Kidney (tissue), 14 donors: ENCODE data around the gene CDK8. TPM values are rescaled to one million over a fixed set of nuclear protein-coding genes. Genes with fewer than 3 reads are reported as not detected.
A peak's percentile ranks its signal among the peaks of the same experiment; 100 is the strongest.
"Not testable (repeated sequence)": the region's sequence is repeated elsewhere in the genome, so short reads cannot be mapped to it uniquely, and the experiment has no call there.

Experiments used
- DNase-seq, 5 donors: peaks; one replicate each; pipeline ENCODE4 v3.0.0-alpha.2; 2013 to 2020
- FAIRE-seq: peaks from 2 replicates; lab custom pipeline; 2012; peaks lifted over from hg19 to GRCh38; lab: Jason Lieb, UNC
- H3K27ac ChIP-seq, 2 donors: one replicate each; pipeline ENCODE4 v1.7.0; 2013; ENCODE audit warnings: low read depth in 2 of 2, low read length in 2 of 2, inconsistent platforms in 1 of 2
- H3K27me3 ChIP-seq: one replicate; pipeline ENCODE4 v1.7.1; 2013; ENCODE audit warnings: low read length, inconsistent platforms; ENCODE audit not compliant: control insufficient read depth, insufficient read depth
- H3K36me3 ChIP-seq, 3 donors: one replicate each; pipeline versions ENCODE4 v1.7.0 to v1.7.1; 2013; ENCODE audit warnings: low read length in 3 of 3, control low read depth in 1 of 3, inconsistent platforms in 1 of 3; ENCODE audit not compliant: insufficient read depth in 3 of 3, control insufficient read depth in 2 of 3
- H3K4me1 ChIP-seq, 3 donors: one replicate each; pipeline versions ENCODE4 v1.7.0 to v1.7.1; 2013; ENCODE audit warnings: low read length in 3 of 3, inconsistent platforms in 1 of 3, low read depth in 1 of 3; ENCODE audit not compliant: control insufficient read depth in 2 of 3, insufficient read depth in 2 of 3
- H3K4me3 ChIP-seq, 3 donors: one replicate each; pipeline versions ENCODE4 v1.7.0 to v1.8.1; 2013; ENCODE audit warnings: low read length in 3 of 3, control low read depth in 1 of 3, inconsistent platforms in 1 of 3
- H3K9ac ChIP-seq, 3 donors: one replicate each; pipeline versions ENCODE4 v1.7.0 to v1.7.1; 2013; ENCODE audit warnings: low read length in 3 of 3, control low read depth in 1 of 3, inconsistent platforms in 1 of 3
- H3K9me3 ChIP-seq, 3 donors: one replicate each; pipeline versions ENCODE4 v1.7.0 to v1.7.1; 2013; ENCODE audit warnings: low read length in 3 of 3, control low read depth in 1 of 3, inconsistent platforms in 1 of 3; ENCODE audit not compliant: control insufficient read depth in 2 of 3, insufficient read depth in 1 of 3
- intact Hi-C: fragments of 100-400 bp; cut with DNase I; formaldehyde crosslinking; loops from one replicate; pipeline ENCODE4 v1.11.1; 2022
- polyA plus RNA-seq: library from polyadenylated mRNA; stranded (reverse); fragments of 350-450 nt; fragmentation: Illumina TruSeq; extraction: RNeasy Lipid Tissue Mini Kit (QIAGEN cat#74804); gene quantifications from one replicate; pipeline ENCODE4 v1.2.3, GENCODE V29; 2014; ENCODE audit warnings: low read depth, low replicate concordance; ENCODE audit not compliant: insufficient read depth
- total RNA-seq: library from RNA; stranded (reverse); fragmentation: NEBNext Ultra II Directional; extraction: Animal tissue kit (Norgen Biotek cat#: 25700); gene quantifications from one replicate; pipeline ENCODE4 v1.2.1, GENCODE V29; 2021
- TF ChIP-seq, protein P1 (sequence below): IDR thresholded peaks from 3 replicates; pipeline ENCODE4 v1.5.1; 2012; ENCODE audit warnings: mild to moderate bottlenecking, moderate library complexity, borderline replicate concordance; ENCODE audit not compliant: insufficient read depth; ENCODE audit errors: extremely low read depth
- donor health status: control.
- donor health status: control.
- donor health status: control.
- donor health status: control.
- donor health status: control.
- donor health status: DM: yes; HTN: yes; CAD: no.
- donor health status: Normal renal cell carcinoma (clear cell type).

CDK8 gene
- total and polyA plus RNA-seq, 2 donors from 2014 or later, result 10.4 to 11.2 TPM

DNA sequence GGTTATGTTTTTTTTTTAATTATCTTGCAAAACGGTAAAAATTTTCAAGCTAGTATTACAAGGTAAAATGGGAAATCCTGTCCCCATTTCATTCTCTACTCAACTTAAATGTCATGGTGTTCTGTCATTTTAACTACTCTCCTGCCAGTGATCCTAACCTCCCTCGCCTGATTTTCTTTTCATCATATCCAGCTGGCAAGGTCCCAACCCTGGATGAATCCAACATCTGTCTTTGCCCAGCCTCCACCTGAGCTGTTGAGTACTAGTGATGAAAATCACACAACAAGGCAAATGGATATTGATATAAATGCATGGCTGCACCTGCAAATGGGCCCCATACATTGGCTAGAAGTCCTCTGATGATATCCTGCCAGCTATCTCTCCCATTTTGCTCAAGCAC, 6.9 kb upstream of the CDK8 start:
- Histone ChIP-seq H3K4me1 (no peaks in the 10 kb centered on the region), H3K27me3 (no peaks in the 10 kb centered on the region), H3K4me3 (no peak overlapping the region), H3K9me3 (no peaks in the 10 kb centered on the region), H3K9ac (no peak overlapping the region), H3K27ac (no peak overlapping the region), H3K36me3 (no peaks in the 10 kb centered on the region)
- FAIRE-seq, result no peak
- TF ChIP-seq, protein P1, sequence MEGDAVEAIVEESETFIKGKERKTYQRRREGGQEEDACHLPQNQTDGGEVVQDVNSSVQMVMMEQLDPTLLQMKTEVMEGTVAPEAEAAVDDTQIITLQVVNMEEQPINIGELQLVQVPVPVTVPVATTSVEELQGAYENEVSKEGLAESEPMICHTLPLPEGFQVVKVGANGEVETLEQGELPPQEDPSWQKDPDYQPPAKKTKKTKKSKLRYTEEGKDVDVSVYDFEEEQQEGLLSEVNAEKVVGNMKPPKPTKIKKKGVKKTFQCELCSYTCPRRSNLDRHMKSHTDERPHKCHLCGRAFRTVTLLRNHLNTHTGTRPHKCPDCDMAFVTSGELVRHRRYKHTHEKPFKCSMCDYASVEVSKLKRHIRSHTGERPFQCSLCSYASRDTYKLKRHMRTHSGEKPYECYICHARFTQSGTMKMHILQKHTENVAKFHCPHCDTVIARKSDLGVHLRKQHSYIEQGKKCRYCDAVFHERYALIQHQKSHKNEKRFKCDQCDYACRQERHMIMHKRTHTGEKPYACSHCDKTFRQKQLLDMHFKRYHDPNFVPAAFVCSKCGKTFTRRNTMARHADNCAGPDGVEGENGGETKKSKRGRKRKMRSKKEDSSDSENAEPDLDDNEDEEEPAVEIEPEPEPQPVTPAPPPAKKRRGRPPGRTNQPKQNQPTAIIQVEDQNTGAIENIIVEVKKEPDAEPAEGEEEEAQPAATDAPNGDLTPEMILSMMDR, result no peak
- DNase-seq, result peak in 2 of 5 donors; percentile 18 to 54
- intact Hi-C loops, result no loop called here

DNA sequence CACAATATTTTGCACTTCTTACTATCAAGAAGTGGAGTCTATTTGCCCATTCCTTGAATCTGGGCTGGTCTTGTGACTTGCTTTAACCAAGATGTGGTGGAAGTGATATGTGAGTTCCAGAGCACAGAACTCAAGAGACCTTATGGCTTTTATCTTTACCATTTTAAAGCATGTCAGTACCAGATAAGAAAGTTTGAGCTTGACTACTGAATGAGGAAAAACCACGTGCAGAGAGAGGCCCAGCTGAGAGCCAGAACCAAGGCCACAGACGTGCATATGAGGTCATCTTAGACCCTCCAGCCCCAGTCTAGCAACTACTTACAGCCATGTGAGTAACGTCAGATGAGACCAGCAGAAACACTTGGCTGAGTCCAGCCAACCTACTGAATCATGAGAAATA, 6.3 kb upstream of the CDK8 start:
- no peak overlapping the region for H3K9ac ChIP-seq
- no peaks in the 10 kb centered on the region for H3K27me3 ChIP-seq
- H3K9me3 ChIP-seq, result no peaks in the 10 kb centered on the region
- H3K4me3 ChIP-seq, result no peak overlapping the region
- no peak overlapping the region for H3K27ac ChIP-seq
- H3K4me1 ChIP-seq, result no peaks in the 10 kb centered on the region
- H3K36me3 ChIP-seq, result no peaks in the 10 kb centered on the region
- TF ChIP-seq, protein P1, result no peak
- DNase-seq (peak in 1 of 5 donors; percentile 19), FAIRE-seq (no peak)
- intact Hi-C loops, result no loop called here

DNA sequence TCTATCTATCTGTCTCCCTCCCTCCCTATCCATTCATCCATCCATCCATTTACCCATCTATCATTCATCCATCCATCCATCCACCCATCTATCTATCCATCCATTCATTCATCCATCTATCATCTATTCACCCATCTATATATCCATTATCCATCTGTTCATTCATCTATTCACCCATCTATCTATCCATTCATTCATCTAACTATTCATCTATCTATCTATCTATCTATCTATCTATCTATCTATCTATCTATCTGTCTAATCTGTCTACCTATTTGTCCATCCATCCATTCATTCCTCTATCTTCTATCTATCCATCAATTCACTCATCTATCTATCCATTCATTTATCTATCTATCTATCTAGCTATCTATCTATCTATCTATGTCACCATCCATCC, 4.4 kb upstream of the CDK8 start:
- H3K27me3 ChIP-seq, result no peaks in the 10 kb centered on the region
- intact Hi-C loops, result no loop called here
- no peak overlapping the region for H3K9ac ChIP-seq
- FAIRE-seq, result no peak
- H3K36me3 ChIP-seq, result no peaks in the 10 kb centered on the region
- TF ChIP-seq, protein P1, result no peak
- H3K4me1 ChIP-seq, result no peaks in the 10 kb centered on the region
- DNase-seq, result no peak
- no peak overlapping the region for H3K27ac ChIP-seq
- no peaks in the 10 kb centered on the region for H3K9me3 ChIP-seq
- no peak overlapping the region for H3K4me3 ChIP-seq

DNA sequence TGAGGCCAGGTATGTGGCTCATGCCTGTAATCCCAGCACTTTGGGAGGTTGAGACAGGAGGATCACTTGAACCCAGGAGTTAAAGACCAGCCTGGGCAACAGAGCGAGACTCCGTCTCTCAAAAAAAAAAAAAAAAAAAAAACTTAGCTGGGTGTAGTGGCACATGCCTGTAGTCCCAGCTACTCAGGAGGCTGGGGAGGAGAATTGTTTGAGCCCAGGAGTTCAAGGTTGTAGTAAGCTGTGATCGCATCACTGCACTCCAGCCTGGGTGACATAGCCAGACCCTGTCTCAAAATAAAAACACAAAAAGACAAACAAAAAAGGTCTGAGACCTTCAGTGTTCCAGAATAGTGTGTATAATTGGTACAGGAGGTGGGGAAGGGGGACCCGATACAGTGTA, 1.9 kb upstream of the CDK8 start:
- H3K36me3 ChIP-seq, H3K4me1 ChIP-seq, FAIRE-seq, H3K27me3 ChIP-seq, DNase-seq, H3K4me3 ChIP-seq, intact Hi-C loops, H3K9me3 ChIP-seq, H3K27ac ChIP-seq, H3K9ac ChIP-seq: not testable (repeated sequence)
